Smooth muscle cell (in vitro differentiated cells): ENCODE measurements around the gene IL1RL2. TPM values are rescaled to one million over a fixed set of nuclear protein-coding genes. Genes with fewer than 3 reads are reported as not detected.

Experiments used
- DNase-seq: peaks from one replicate; lab custom pipeline; 2025; ENCODE audit not compliant: unreplicated experiment; lab: John Stamatoyannopoulos, UW
- H2AFZ ChIP-seq: fragments of 200-600 bp; sonication (generic); 2 replicates; pipeline ENCODE4 v1.6.0; 2016; ENCODE audit warnings: antibody characterized with exemption, low read depth, mild to moderate bottlenecking
- H3F3A ChIP-seq: fragments of 200-600 bp; sonication (generic); 2 replicates; pipeline ENCODE4 v1.6.0; 2017; ENCODE audit warnings: antibody characterized with exemption, low read depth
- H3K27ac ChIP-seq: fragments of 200-600 bp; sonication (generic); 2 replicates; pipeline ENCODE4 v1.5.1; 2016; ENCODE audit warnings: low read depth, mild to moderate bottlenecking
- H3K27me3 ChIP-seq: fragments of 200-600 bp; sonication (generic); 2 replicates; pipeline ENCODE4 v1.6.1; 2016; ENCODE audit warnings: low read depth, mild to moderate bottlenecking
- H3K36me3 ChIP-seq: fragments of 200-600 bp; sonication (generic); 2 replicates; pipeline ENCODE4 v1.5.1; 2016; ENCODE audit warnings: low read depth
- H3K4me1 ChIP-seq: fragments of 200-600 bp; sonication (generic); 2 replicates; pipeline ENCODE4 v1.5.1; 2016; ENCODE audit warnings: low read depth
- H3K4me2 ChIP-seq: fragments of 200-600 bp; sonication (generic); 2 replicates; pipeline ENCODE4 v1.6.0; 2016; ENCODE audit warnings: mild to moderate bottlenecking
- H3K4me3 ChIP-seq: fragments of 200-600 bp; sonication (generic); 2 replicates; pipeline ENCODE4 v1.5.1; 2016; ENCODE audit warnings: mild to moderate bottlenecking
- H3K79me2 ChIP-seq: fragments of 200-600 bp; sonication (generic); 2 replicates; pipeline ENCODE4 v1.6.0; 2016; ENCODE audit warnings: low read depth, mild to moderate bottlenecking
- H3K9ac ChIP-seq: fragments of 200-600 bp; sonication (generic); 2 replicates; pipeline ENCODE4 v1.6.0; 2016; ENCODE audit warnings: low read depth
- H3K9me3 ChIP-seq: fragments of 200-600 bp; sonication (generic); replicated peaks from 2 replicates; pipeline ENCODE4 v1.5.1; 2016; ENCODE audit warnings: low read depth
- H4K20me1 ChIP-seq: fragments of 200-600 bp; sonication (generic); 2 replicates; pipeline ENCODE4 v1.6.0; 2016; ENCODE audit warnings: low read depth
- whole genome bisulfite sequencing: methylation state at CpG from one replicate; pipeline ENCODE4 v1.1.7; 2016; ENCODE audit warnings: low lambda C conversion rate; 5-methylcytosine and 5-hydroxymethylcytosine counted together
- polyA plus RNA-seq: library from polyadenylated mRNA; unstranded; fragments of >200 nt; fragmentation: Nextera tagmentation; extraction: Ambion mirVana; gene quantifications from 2 replicates; pipeline ENCODE4 v1.2.1, GENCODE V29; 2016
- total RNA-seq: library from RNA; depleted of rRNA; stranded (reverse); fragments of >200 nt; gene quantifications from 2 replicates; pipeline ENCODE4 v1.2.3, GENCODE V29; 2014
- TF ChIP-seq, protein P1 (sequence below): fragments of 200-600 bp; sonication (generic); IDR thresholded peaks from 2 replicates; pipeline ENCODE4 v1.5.1; 2017; ENCODE audit warnings: borderline replicate concordance, mild to moderate bottlenecking, antibody characterized with exemption; ENCODE audit not compliant: insufficient read depth, poor library complexity, severe bottlenecking

The IL1RL2 gene
- total and polyA plus RNA-seq, 2 experiments from 2014 or later: 0.10 to 0.13 TPM

- Histone ChIP-seq H3K4me2 (no peak overlapping the region), H3K27ac (no peak overlapping the region), H3K9me3 (no peaks in the 10 kb centered on the region), H4K20me1 (no peaks in the 10 kb centered on the region), H3K4me1 (no peaks in the 10 kb centered on the region), H3K9ac (no peak overlapping the region), H3F3A (no peaks in the 10 kb centered on the region), H3K36me3 (no peaks in the 10 kb centered on the region), H3K79me2 (no peaks in the 10 kb centered on the region), H3K4me3 (no peak overlapping the region), H3K27me3 (no peaks in the 10 kb centered on the region), H2AFZ (peak overlapping the region; percentile 19)
- no peak for DNase-seq
- TF ChIP-seq, protein P1, sequence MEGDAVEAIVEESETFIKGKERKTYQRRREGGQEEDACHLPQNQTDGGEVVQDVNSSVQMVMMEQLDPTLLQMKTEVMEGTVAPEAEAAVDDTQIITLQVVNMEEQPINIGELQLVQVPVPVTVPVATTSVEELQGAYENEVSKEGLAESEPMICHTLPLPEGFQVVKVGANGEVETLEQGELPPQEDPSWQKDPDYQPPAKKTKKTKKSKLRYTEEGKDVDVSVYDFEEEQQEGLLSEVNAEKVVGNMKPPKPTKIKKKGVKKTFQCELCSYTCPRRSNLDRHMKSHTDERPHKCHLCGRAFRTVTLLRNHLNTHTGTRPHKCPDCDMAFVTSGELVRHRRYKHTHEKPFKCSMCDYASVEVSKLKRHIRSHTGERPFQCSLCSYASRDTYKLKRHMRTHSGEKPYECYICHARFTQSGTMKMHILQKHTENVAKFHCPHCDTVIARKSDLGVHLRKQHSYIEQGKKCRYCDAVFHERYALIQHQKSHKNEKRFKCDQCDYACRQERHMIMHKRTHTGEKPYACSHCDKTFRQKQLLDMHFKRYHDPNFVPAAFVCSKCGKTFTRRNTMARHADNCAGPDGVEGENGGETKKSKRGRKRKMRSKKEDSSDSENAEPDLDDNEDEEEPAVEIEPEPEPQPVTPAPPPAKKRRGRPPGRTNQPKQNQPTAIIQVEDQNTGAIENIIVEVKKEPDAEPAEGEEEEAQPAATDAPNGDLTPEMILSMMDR: no peak
- WGBS: 69% methylated on average over 5 of the region's 5 CpGs
Measured at GRCh38 chr2:102271844-102272243, 85.0 kb downstream of the IL1RL2 start.

- Histone ChIP-seq H3K36me3 (no peaks in the 10 kb centered on the region), H3K27ac (no peak overlapping the region), H3K4me3 (no peak overlapping the region), H3K9me3 (no peaks in the 10 kb centered on the region), H4K20me1 (no peaks in the 10 kb centered on the region), H3K4me1 (peaks cover 3% of the 10 kb centered on the region), H3K4me2 (no peak overlapping the region), H3K27me3 (no peaks in the 10 kb centered on the region), H3F3A (no peaks in the 10 kb centered on the region), H2AFZ (no peak overlapping the region), H3K9ac (no peak overlapping the region), H3K79me2 (no peaks in the 10 kb centered on the region)
- TF ChIP-seq, protein P1: no peak
- no peak for DNase-seq
- 40% methylated on average over 6 of the region's 6 CpGs for WGBS
Measured at GRCh38 chr2:102273619-102274211, 86.9 kb downstream of the IL1RL2 start.

DNA sequence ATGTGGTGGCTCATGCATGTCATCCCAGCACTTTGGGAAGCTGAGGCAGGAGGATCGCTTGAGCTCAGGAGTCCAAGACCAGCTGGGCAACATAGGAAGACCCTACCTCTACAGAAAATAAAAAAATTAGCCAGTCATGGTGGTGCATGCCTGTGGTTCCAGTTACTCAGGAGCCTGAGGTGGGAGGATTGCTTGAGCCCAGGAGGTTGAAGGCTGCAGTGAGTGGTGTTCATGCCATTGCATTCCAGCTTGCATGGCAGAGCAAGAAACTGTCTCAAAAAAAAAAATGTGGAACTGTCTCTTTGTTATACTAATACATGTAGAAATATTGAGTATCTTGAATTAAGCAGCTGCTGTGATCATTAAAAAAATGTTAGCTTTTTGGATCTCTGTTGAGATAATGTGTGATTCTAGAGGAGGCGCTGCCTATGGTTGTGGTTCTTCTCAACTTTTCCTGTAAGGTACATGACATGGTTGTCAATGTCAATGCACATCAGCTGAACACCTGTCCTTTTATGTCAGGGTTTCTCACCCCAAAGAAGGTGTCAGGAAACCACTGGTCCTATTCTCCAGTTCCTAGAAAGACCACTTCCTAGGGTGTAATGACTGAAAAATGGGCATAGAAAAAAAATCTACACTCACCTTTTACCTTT lies 89.9 kb downstream of the IL1RL2 start:
- WGBS: 98% methylated on average over 2 of the region's 2 CpGs
- no peaks in the 10 kb centered on the region for H4K20me1 ChIP-seq
- no peaks in the 10 kb centered on the region for H3K9me3 ChIP-seq
- DNase-seq: no peak
- no peaks in the 10 kb centered on the region for H3K27me3 ChIP-seq
- peaks cover 8% of the 10 kb centered on the region for H3K4me1 ChIP-seq
- H3K36me3 ChIP-seq: no peaks in the 10 kb centered on the region
- H3K9ac ChIP-seq: no peak overlapping the region
- TF ChIP-seq, protein P1: no peak
- H3F3A ChIP-seq: no peaks in the 10 kb centered on the region
- H2AFZ ChIP-seq: no peak overlapping the region
- no peak overlapping the region for H3K4me2 ChIP-seq
- no peak overlapping the region for H3K4me3 ChIP-seq
- no peaks in the 10 kb centered on the region for H3K79me2 ChIP-seq
- H3K27ac ChIP-seq: no peak overlapping the region
